Motor neuron (in vitro differentiated cells): ENCODE data around the gene DNAJB2. TPM values are rescaled to one million over a fixed set of nuclear protein-coding genes. Genes with fewer than 3 reads are reported as not detected.

Experiments
- ATAC-seq, 8 experiments: fragments of 200-7000 bp; cut with Tn5 transposase; replicated peaks in 6 of 8; 2 replicates each; pipeline ENCODE4 v1.8.0; 2021; ENCODE audit warnings: mild to moderate bottlenecking in 8 of 8, moderate library complexity in 8 of 8
- H3K27ac ChIP-seq, 2 donors: fragments of 250-450 bp; sonication (Bioruptor Pico); 2 replicates each; pipeline ENCODE4 v1.9.0; 2021; ENCODE audit warnings: antibody characterized with exemption in 2 of 2, mild to moderate bottlenecking in 2 of 2, moderate library complexity in 1 of 2
- H3K4me1 ChIP-seq, 2 donors: fragments of 250-450 bp; sonication (Bioruptor Pico); replicated peaks in 1 of 2; 2 replicates each; pipeline ENCODE4 v1.6.1; 2021; ENCODE audit warnings: antibody characterized with exemption in 2 of 2, mild to moderate bottlenecking in 2 of 2, moderate library complexity in 1 of 2
- H3K4me3 ChIP-seq, 5 donors: fragments of 250-450 bp; sonication (Bioruptor Pico); 2 replicates each; pipeline ENCODE4 v1.9.0; 2021; ENCODE audit warnings: antibody characterized with exemption in 5 of 5, mild to moderate bottlenecking in 5 of 5, moderate library complexity in 4 of 5
- WGBS, 10 experiments: fragments of 450-650 bp; shearing (Covaris generic); methylation state at CpG; one replicate each; pipeline ENCODE4 v1.0.0; 2022; 5-methylcytosine and 5-hydroxymethylcytosine counted together
- in situ Hi-C, 9 experiments: fragments of 400-800 bp; cut with MboI; loops; one replicate each; pipeline ENCODE4 v1.15.0; 2021; ENCODE audit warnings: low sequenced_read_pairs in 9 of 9, low pct_unique_long_range_greater_than_20kb in 2 of 9; ENCODE audit not compliant: unreplicated experiment in 9 of 9
- total RNA-seq, 8 experiments: library from RNA; unstranded; fragments of 300-600 nt; gene quantifications; 2 replicates each; pipeline versions ENCODE4 v1.2.3 to v1.2.4, GENCODE V29; 2022

DNAJB2 gene
- total RNA-seq: 100 to 1,000 TPM in 2 of 8 experiments, 10 to 100 TPM in 6; 25.2 to 131 (median 55.0) TPM

GRCh38 chr2:219279151-219279915 lies at the start of gene DNAJB2:
TSS of gene DNAJB2 (plus strand) at chr2:219279366. CDS start at chr2:219279834, 468 bp downstream.
- Histone ChIP-seq H3K4me1 (peaks cover 14 to 19% of the 10 kb centered on the region in 2 donors), H3K4me3 (peak within 1 kb of the TSS; percentile 44 to 84 (median 64)), H3K27ac (peak within 1 kb of the TSS; percentile 90 to 94)
- peak; percentile 85 to 94 (median 87) for ATAC-seq
- WGBS, 10 experiments: 0% methylated on average over 2 to 3 of the region's 65 CpGs; no CpG with 5 or more reads in 8 of the 10 experiments
- in situ Hi-C loops: no loop called here

- peak overlapping the region; percentile 55 to 90 (median 87) for H3K4me3 ChIP-seq
- H3K27ac ChIP-seq: peak overlapping the region; percentile 62 to 68
- ATAC-seq: peak in 5 of 8 experiments; percentile 1 to 14 (median 6)
- peaks cover 17 to 18% of the 10 kb centered on the region in 2 donors for H3K4me1 ChIP-seq
- in situ Hi-C loops: no loop called here
- whole genome bisulfite sequencing, 10 experiments: 0 to 10% (median 2%) methylated on average over 2 to 20 of the region's 24 CpGs; no CpG with 5 or more reads in 2 of the 10 experiments
Observed at GRCh38 chr2:219230059-219230540, 49.1 kb upstream of the DNAJB2 start.

DNA sequence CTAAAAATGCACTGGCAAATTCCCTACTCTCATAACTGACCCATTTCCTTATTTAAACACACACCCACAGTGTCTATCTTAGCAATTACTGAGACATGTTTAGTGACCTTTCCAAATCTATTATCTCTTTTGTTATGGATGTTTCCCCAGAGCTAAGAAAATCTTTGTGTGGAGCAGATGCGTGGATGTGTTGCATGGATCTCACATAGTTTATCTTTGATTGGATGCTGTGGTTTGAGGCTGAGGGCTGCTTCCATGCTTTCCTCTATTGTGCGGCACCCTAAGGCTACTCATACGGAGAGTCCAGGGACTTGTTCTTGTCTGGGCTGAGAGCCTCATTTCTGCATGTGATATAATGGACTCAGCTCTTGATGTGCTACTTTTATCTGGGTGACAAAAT lies 44.8 kb upstream of the DNAJB2 start:
- ATAC-seq: no peak

GRCh38 chr2:219243291-219243761 lies 35.8 kb upstream of the DNAJB2 start:
- Histone ChIP-seq H3K4me3 (no peak overlapping the region), H3K27ac (no peak overlapping the region), H3K4me1 (peaks cover 13 to 15% of the 10 kb centered on the region in 2 donors)
- WGBS, 10 experiments: 47 to 86% (median 81%) methylated on average over 1 to 12 of the region's 28 CpGs; no CpG with 5 or more reads in 4 of the 10 experiments
- in situ Hi-C loops: no loop called here
- ATAC-seq: no peak

More for the DNA sequence above, 44.8 kb upstream of the DNAJB2 start:
- Histone ChIP-seq H3K4me3 (no peak overlapping the region), H3K4me1 (peaks cover 6 to 8% of the 10 kb centered on the region in 2 donors), H3K27ac (no peak overlapping the region)
- in situ Hi-C loops: no loop called here
- WGBS, 10 experiments: 80 to 100% (median 88%) methylated on average over 1 to 3 of the region's 3 CpGs; no CpG with 5 or more reads in 4 of the 10 experiments

DNA sequence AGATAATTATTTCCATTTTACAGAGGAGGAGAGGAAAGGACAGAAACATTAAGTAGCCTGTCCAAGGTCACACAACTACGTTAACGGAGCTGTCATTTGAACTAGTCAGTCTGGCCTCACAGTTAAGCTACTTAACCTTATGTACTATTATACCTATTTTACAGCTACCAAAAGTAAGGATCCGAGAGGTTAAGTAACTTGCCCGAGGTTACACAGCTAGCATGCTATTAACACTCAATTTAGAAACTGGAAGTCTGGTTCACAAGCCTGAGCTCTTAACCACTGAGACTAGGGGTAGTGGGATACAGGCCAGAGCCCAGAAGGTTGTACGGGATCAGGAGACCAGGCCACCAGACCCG lies 34.4 kb upstream of the DNAJB2 start:
- Histone ChIP-seq H3K4me3 (peak overlapping the region; percentile 59 to 93 (median 73)), H3K27ac (peak overlapping the region; percentile 87 to 95), H3K4me1 (peaks cover 22 to 25% of the 10 kb centered on the region in 2 donors)
- WGBS, 10 experiments: 0 to 92% (median 40%) methylated on average over 1 to 5 of the region's 6 CpGs; no CpG with 5 or more reads in 3 of the 10 experiments
- in situ Hi-C loops: no loop called here
- no peak for ATAC-seq

- Histone ChIP-seq H3K4me1 (peaks cover 24 to 29% of the 10 kb centered on the region in 2 donors), H3K4me3 (peak within 1 kb of the TSS; percentile 59 to 93 (median 73)), H3K27ac (peak within 1 kb of the TSS; percentile 87 to 95)
- ATAC-seq: peak; percentile 74 to 95 (median 84)
- in situ Hi-C loops: no loop called here
- whole genome bisulfite sequencing, 10 experiments: 0% methylated on average over 1 to 9 of the region's 46 CpGs; no CpG with 5 or more reads in 6 of the 10 experiments
Observed at GRCh38 chr2:219245148-219245898, 33.8 kb upstream of the DNAJB2 start, which contains the start of the genes GLB1L and STK16. TSS of gene GLB1L (minus strand) at chr2:219245444. CDS start at chr2:219243573, 1,871 bp downstream. TSS of gene STK16 (plus strand) at chr2:219245479. CDS start at chr2:219246000, 521 bp downstream.

DNA sequence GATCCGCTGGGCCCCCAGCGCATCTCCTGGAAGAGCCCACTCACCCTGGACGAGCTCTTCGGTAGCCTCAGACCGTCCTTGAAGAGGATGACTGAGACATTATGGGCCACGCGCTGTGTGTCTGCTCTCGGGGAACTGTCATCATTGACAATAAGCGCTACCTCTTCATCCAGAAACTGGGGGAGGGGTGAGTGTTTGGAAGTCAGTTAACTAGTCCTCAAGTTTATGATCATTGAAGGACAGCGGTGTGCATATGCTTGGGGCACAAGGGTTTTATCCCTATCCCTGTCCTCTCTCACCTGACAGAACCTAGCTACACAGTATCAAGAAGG lies 33.3 kb upstream of the DNAJB2 start:
- H3K27ac ChIP-seq: peak overlapping the region; percentile 87 to 95
- ATAC-seq: peak in 2 of 8 experiments; percentile 3 to 6
- H3K4me1 ChIP-seq: peaks cover 24 to 29% of the 10 kb centered on the region in 2 donors
- in situ Hi-C loops: no loop called here
- WGBS, 10 experiments: 0 to 20% (median 9%) methylated on average over 1 to 6 of the region's 10 CpGs; no CpG with 5 or more reads in 6 of the 10 experiments
- peak overlapping the region; percentile 59 to 93 (median 73) for H3K4me3 ChIP-seq

DNA sequence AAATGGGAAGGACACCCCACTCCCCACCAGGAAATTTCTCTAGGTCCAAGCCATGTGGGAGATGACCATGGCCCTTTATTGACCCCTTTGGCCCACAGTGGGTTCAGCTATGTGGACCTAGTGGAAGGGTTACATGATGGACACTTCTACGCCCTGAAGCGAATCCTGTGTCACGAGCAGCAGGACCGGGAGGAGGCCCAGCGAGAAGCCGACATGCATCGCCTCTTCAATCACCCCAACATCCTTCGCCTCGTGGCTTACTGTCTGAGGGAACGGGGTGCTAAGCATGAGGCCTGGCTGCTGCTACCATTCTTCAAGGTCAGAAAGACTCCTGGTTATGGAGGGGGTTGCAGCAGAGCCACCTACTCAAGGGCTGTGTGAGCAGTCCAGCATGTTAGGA lies 32.6 kb upstream of the DNAJB2 start:
- peak overlapping the region in 4 of 5 donors; percentile 62 to 93 (median 77) for H3K4me3 ChIP-seq
- no peak for ATAC-seq
- no peak overlapping the region for H3K27ac ChIP-seq
- in situ Hi-C loops: no loop called here
- peaks cover 24 to 29% of the 10 kb centered on the region in 2 donors for H3K4me1 ChIP-seq
- 91 to 100% (median 100%) methylated on average over 1 to 6 of the region's 10 CpGs; no CpG with 5 or more reads in 4 of the 10 experiments for WGBS, 10 experiments

DNA sequence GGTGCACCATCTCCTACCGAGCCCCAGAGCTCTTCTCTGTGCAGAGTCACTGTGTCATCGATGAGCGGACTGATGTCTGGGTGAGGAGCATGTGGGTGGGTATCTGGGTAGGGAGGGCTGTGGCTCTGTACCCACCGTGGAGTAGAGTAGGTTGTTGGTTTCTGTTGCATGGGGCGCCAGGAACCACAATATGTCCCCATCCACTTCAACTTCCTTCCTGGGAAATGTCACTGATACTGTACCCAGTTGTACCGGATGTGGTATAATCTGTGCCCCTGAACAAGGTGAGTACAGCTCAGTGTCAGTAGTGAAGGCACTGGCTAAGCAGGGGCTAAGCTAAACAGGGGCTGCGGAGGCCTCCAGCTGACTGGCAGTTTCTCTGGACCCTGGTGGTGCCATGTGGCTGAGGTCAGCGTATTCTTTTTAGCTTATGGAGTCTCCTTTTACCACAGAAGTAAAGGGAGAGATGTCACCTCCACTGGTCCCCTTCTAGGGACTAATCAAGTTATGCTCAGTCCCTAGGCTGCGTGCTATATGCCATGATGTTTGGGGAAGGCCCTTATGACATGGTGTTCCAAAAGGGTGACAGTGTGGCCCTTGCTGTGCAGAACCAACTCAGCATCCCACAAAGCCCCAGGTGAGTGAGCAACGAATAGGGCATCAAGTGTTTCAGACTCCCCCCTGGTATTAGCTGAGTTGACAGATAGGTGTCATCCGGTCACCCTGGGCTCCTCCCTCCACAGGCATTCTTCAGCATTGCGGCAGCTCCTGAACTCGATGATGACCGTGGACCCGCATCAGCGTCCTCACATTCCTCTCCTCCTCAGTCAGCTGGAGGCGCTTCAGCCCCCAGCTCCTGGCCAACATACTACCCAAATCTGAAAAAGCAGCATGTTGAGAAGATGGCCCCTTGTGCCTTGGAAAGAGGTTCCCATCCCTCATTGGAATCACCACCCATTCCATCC lies 31.2 kb upstream of the DNAJB2 start:
- 89 to 100% (median 94%) methylated on average over 1 to 6 of the region's 17 CpGs; no CpG with 5 or more reads in 3 of the 10 experiments for WGBS, 10 experiments

GRCh38 chr2:219248845-219249202 lies 30.3 kb upstream of the DNAJB2 start:
- WGBS, 10 experiments: 0 to 83% (median 73%) methylated on average over 1 to 2 of the region's 2 CpGs; no CpG with 5 or more reads in 4 of the 10 experiments
- H3K4me3 ChIP-seq: peak overlapping the region in 1 of 5 donors; percentile 3
- no peak for ATAC-seq
- in situ Hi-C loops: no loop called here
- peak overlapping the region; percentile 67 to 85 for H3K27ac ChIP-seq
- H3K4me1 ChIP-seq: peaks cover 34 to 39% of the 10 kb centered on the region in 2 donors

More for the DNA sequence above, 31.2 kb upstream of the DNAJB2 start:
- in situ Hi-C loops: no loop called here
- no peak for ATAC-seq
- Histone ChIP-seq H3K27ac (peak overlapping the region in 1 of 2 donors; percentile 15), H3K4me1 (peaks cover 26 to 35% of the 10 kb centered on the region in 2 donors), H3K4me3 (no peak overlapping the region)

GRCh38 chr2:219249203-219249980 lies 29.8 kb upstream of the DNAJB2 start:
- 0 to 80% (median 0%) methylated on average over 1 to 2 of the region's 7 CpGs; no CpG with 5 or more reads in 5 of the 10 experiments for WGBS, 10 experiments
- H3K4me1 ChIP-seq: peaks cover 32 to 38% of the 10 kb centered on the region in 2 donors
- in situ Hi-C loops: no loop called here
- peak; percentile 6 to 71 (median 58) for ATAC-seq
- peak overlapping the region in 2 of 5 donors; percentile 1 to 3 for H3K4me3 ChIP-seq
- H3K27ac ChIP-seq: peak overlapping the region; percentile 67 to 85
